Left ventricle myocardium inferior (tissue), 1 donor: ENCODE data around the gene SMC4. TPM values are rescaled to one million over a fixed set of nuclear protein-coding genes. Genes with fewer than 3 reads are reported as not detected.

ENCODE experiments used
- DNase-seq: peaks from one replicate; pipeline ENCODE4 v3.0.0-alpha.2; 2020
- H3K27ac ChIP-seq: fragments of 200-600 bp; replicated peaks from 2 replicates; pipeline ENCODE4 v1.8.0; 2021
- H3K27me3 ChIP-seq: fragments of 200-600 bp; 2 replicates; pipeline ENCODE4 v1.8.0; 2021; ENCODE audit warnings: low read depth
- H3K36me3 ChIP-seq: fragments of 200-600 bp; 2 replicates; pipeline ENCODE4 v1.8.0; 2021
- H3K4me1 ChIP-seq: fragments of 200-600 bp; 2 replicates; pipeline ENCODE4 v1.8.0; 2021
- H3K4me3 ChIP-seq: fragments of 200-600 bp; 2 replicates; pipeline ENCODE4 v1.8.0; 2021; ENCODE audit warnings: mild to moderate bottlenecking, moderate library complexity
- H3K9me3 ChIP-seq: fragments of 200-600 bp; replicated peaks from 2 replicates; pipeline ENCODE4 v1.8.0; 2021
- CTCF ChIP-seq: fragments of 200-600 bp; IDR thresholded peaks from 2 replicates; pipeline ENCODE4 v1.8.0; 2021; ENCODE audit warnings: antibody characterized with exemption, mild to moderate bottlenecking, borderline replicate concordance
- intact Hi-C: fragments of 100-400 bp; cut with micrococcal nuclease; formaldehyde crosslinking; loops from one replicate; pipeline ENCODE4 v1.11.0; 2022
- microRNA-seq: library from miRNA; unstranded; fragments of <30 nt; microRNA quantifications from one replicate; pipeline ENCODE4 v1.2.0, GENCODE V29; 2020
- total RNA-seq: library from RNA; stranded (reverse); fragmentation: NEBNext Ultra II Directional; extraction: Animal tissue kit (Norgen Biotek cat#: 25700); gene quantifications from one replicate; pipeline ENCODE4 v1.2.1, GENCODE V29; 2021
- donor health status: DM: no; HTN: yes; CAD: no; lungs with severe emphysema.

SMC4 gene
- total RNA-seq, 1 donor from 2014 or later: 18.4 TPM

- intact Hi-C loops: no loop called here
- Histone ChIP-seq H3K36me3 (no peaks in the 10 kb centered on the region), H3K9me3 (no peaks in the 10 kb centered on the region), H3K27ac (no peak overlapping the region), H3K4me1 (no peaks in the 10 kb centered on the region), H3K27me3 (peaks cover 25% of the 10 kb centered on the region), H3K4me3 (no peak overlapping the region)
- DNase-seq: no peak
- no peak for TF ChIP-seq CTCF
Measured at GRCh38 chr3:160478338-160478737, 78.9 kb downstream of the SMC4 start.

- Histone ChIP-seq H3K4me1 (no peaks in the 10 kb centered on the region), H3K4me3 (no peak overlapping the region), H3K9me3 (no peaks in the 10 kb centered on the region), H3K27ac (no peak overlapping the region), H3K27me3 (peaks cover 23% of the 10 kb centered on the region), H3K36me3 (no peaks in the 10 kb centered on the region)
- intact Hi-C loops: no loop called here
- TF ChIP-seq CTCF: no peak
- no peak for DNase-seq
Measured at GRCh38 chr3:160479376-160479775, 79.9 kb downstream of the SMC4 start.

GRCh38 chr3:160480931-160481330 lies 81.5 kb downstream of the SMC4 start:
- H3K27ac ChIP-seq: no peak overlapping the region
- no peaks in the 10 kb centered on the region for H3K36me3 ChIP-seq
- peaks cover 16% of the 10 kb centered on the region for H3K27me3 ChIP-seq
- TF ChIP-seq CTCF: no peak
- no peaks in the 10 kb centered on the region for H3K9me3 ChIP-seq
- H3K4me3 ChIP-seq: no peak overlapping the region
- intact Hi-C loops: no loop called here
- peaks cover 7% of the 10 kb centered on the region for H3K4me1 ChIP-seq
- no peak for DNase-seq

- no peaks in the 10 kb centered on the region for H3K36me3 ChIP-seq
- H3K9me3 ChIP-seq: no peaks in the 10 kb centered on the region
- no peak overlapping the region for H3K4me3 ChIP-seq
- TF ChIP-seq CTCF: no peak
- intact Hi-C loops: no loop called here
- no peak for DNase-seq
- peaks cover 9% of the 10 kb centered on the region for H3K27me3 ChIP-seq
- peaks cover 9% of the 10 kb centered on the region for H3K4me1 ChIP-seq
- no peak overlapping the region for H3K27ac ChIP-seq
Measured at GRCh38 chr3:160481856-160482255, 82.4 kb downstream of the SMC4 start.

- no peak for TF ChIP-seq CTCF
- intact Hi-C loops: no loop called here
- H3K4me3 ChIP-seq: no peak overlapping the region
- H3K36me3 ChIP-seq: no peaks in the 10 kb centered on the region
- no peaks in the 10 kb centered on the region for H3K9me3 ChIP-seq
- H3K27me3 ChIP-seq: peaks cover 9% of the 10 kb centered on the region
- no peak for DNase-seq
- peaks cover 9% of the 10 kb centered on the region for H3K4me1 ChIP-seq
- H3K27ac ChIP-seq: no peak overlapping the region
Measured at GRCh38 chr3:160482796-160483195, 83.3 kb downstream of the SMC4 start.

Small RNA genes within 50 kb of the gene (microRNA-seq; reads per million reads assigned to microRNA genes)
- gene MIR15B: 998 reads per million, percentile 84 among the genes with 10 or more reads in this experiment
- 498 reads per million, percentile 74 among the genes with 10 or more reads in this experiment for gene MIR16-2

Other genes starting within 250 kb of the SMC4 start
- gene C3orf80, start 174.2 kb upstream of the SMC4 start, total RNA-seq: 0.14 TPM
- 10.9 TPM for gene IFT80, start 425 bp upstream of the SMC4 start, total RNA-seq
- gene TRIM59, start 50.1 kb downstream of the SMC4 start, total RNA-seq: 0.77 TPM
- gene KPNA4, start 165.9 kb downstream of the SMC4 start, total RNA-seq: 130 TPM